Body of pancreas (tissue), 4 donors: ENCODE results near the gene ANTKMT. TPM values are rescaled to one million over a fixed set of nuclear protein-coding genes. Genes with fewer than 3 reads are reported as not detected.
"Not testable (repeated sequence)": the region's sequence is repeated elsewhere in the genome, so short reads cannot be mapped to it uniquely, and the experiment has no call there.

Experiments used
- ATAC-seq: fragments of 150-250 bp; one replicate; pipeline ENCODE4 v1.9.1; 2016
- DNase-seq, 4 donors: peaks; one replicate each; pipeline ENCODE4 v3.0.0-alpha.2; 2019
- H3K27ac ChIP-seq, 4 donors: fragments of 200-600 bp; sonication (generic); 1 replicate in 3 of 4; 2 replicates in 1 of 4; pipeline versions ENCODE4 v1.5.1 to v1.6.1; 2016 to 2019; ENCODE audit warnings: mild to moderate bottlenecking in 1 of 4, mixed read lengths in 1 of 4, moderate library complexity in 1 of 4
- H3K27me3 ChIP-seq, 2 donors: fragments of 200-600 bp; sonication (generic); one replicate each; pipeline ENCODE4 v1.6.0; 2016; ENCODE audit warnings: mild to moderate bottlenecking in 1 of 2
- H3K36me3 ChIP-seq, 2 donors: fragments of 200-600 bp; sonication (generic); replicated peaks in 1 of 2; 2 replicates each; pipeline ENCODE4 v1.5.1; 2016; ENCODE audit warnings: low read depth in 2 of 2; ENCODE audit not compliant: insufficient read depth in 1 of 2
- H3K4me1 ChIP-seq: fragments of 200-600 bp; sonication (generic); one replicate; pipeline ENCODE4 v1.6.0; 2016
- H3K4me3 ChIP-seq, 2 donors: fragments of 200-600 bp; sonication (generic); 1 replicate in 1 of 2; 2 replicates in 1 of 2; pipeline ENCODE4 v1.5.1; 2016 to 2019
- H3K9me3 ChIP-seq, 3 donors: fragments of 200-600 bp; sonication (generic); 1 replicate in 2 of 3; 2 replicates in 1 of 3; pipeline ENCODE4 v1.5.1; 2016
- POLR2A ChIP-seq, 3 donors: fragments of 450-650 bp; IDR thresholded peaks; one replicate each; pipeline ENCODE4 v1.6.1; 2016; ENCODE audit warnings: antibody characterized with exemption in 3 of 3, mild to moderate bottlenecking in 2 of 3
- WGBS, 2 donors: methylation state at CpG; one replicate each; pipeline ENCODE4 v1.1.5; 2017; 5-methylcytosine and 5-hydroxymethylcytosine counted together
- intact Hi-C: fragments of 100-400 bp; cut with DNase I; formaldehyde crosslinking; loops from one replicate; pipeline ENCODE4 v1.15.1; 2023
- total RNA-seq, 2 donors: library from RNA; depleted of rRNA; stranded (reverse); fragments of >200 nt; gene quantifications; one replicate each; pipeline ENCODE4 v1.1.0, GENCODE V29; 2016
- TF ChIP-seq, protein P1 (sequence below), 7 experiments: fragments of 450-650 bp in 4 of 7; fragments of 200-600 bp in 3 of 7; sonication (generic) in 3 of 7; IDR thresholded peaks; one replicate each; pipeline ENCODE4 v1.5.1; 2016 to 2019; ENCODE audit warnings: antibody characterized with exemption in 7 of 7

The ANTKMT gene
- total RNA-seq, 2 donors from 2014 or later = 71.6 to 189 TPM

DNA sequence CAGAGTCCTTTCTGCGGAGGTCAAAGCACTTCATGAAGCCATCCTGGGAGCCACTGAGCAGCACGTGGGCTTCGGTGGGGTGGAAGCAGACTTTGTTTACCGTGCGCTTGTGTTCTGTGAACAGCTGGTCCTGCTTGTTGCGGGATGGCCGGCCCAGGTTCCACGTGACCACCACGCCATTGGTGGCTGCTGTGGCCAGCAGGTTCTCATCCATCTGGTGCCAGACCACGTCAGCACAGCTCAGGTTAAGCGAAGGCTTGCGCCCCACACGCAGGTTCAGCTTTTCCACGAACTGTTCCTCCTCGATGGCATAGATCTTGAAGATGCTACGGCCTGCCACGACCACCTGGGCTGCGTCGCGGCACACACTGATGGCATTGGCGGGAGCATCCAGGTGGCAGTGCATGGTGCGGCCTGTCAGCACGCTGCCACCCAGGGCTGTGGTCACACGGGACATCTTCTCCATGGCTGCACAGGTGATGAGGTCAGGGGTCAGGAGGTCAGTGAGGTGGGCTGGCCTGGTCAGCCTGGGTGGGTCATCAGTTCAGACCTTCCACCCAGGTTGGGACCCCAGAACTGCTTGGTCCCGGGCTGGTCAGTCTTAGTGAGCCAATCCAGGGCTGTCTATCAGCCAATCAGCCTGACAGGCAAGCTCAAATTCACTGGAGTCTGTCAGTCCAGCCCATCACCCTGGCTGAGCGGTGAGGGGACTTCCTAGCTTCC lies 31.6 kb upstream of the ANTKMT start:
- intact Hi-C loops = no loop called here
- no peak for ATAC-seq
- TF ChIP-seq, protein P1, sequence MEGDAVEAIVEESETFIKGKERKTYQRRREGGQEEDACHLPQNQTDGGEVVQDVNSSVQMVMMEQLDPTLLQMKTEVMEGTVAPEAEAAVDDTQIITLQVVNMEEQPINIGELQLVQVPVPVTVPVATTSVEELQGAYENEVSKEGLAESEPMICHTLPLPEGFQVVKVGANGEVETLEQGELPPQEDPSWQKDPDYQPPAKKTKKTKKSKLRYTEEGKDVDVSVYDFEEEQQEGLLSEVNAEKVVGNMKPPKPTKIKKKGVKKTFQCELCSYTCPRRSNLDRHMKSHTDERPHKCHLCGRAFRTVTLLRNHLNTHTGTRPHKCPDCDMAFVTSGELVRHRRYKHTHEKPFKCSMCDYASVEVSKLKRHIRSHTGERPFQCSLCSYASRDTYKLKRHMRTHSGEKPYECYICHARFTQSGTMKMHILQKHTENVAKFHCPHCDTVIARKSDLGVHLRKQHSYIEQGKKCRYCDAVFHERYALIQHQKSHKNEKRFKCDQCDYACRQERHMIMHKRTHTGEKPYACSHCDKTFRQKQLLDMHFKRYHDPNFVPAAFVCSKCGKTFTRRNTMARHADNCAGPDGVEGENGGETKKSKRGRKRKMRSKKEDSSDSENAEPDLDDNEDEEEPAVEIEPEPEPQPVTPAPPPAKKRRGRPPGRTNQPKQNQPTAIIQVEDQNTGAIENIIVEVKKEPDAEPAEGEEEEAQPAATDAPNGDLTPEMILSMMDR (IDR thresholded peaks at IDR 0.05) = no peak
- no peak for TF ChIP-seq POLR2A (IDR thresholded peaks at IDR 0.05)
- Histone ChIP-seq H3K4me1 (peaks cover 48% of the 10 kb centered on the region), H3K9me3 (no peaks in the 10 kb centered on the region), H3K27ac (peak overlapping the region in 3 of 4 donors; percentile 33 to 87 (median 81)), H3K36me3 (peaks cover 0 to 4% of the 10 kb centered on the region in 2 donors), H3K4me3 (peak overlapping the region in 1 of 2 donors; percentile 83), H3K27me3 (peaks cover 0 to 12% of the 10 kb centered on the region in 2 donors)
- 65 to 75% methylated on average over 8 to 26 of the region's 26 CpGs for WGBS, 2 donors
- DNase-seq = no peak

DNA sequence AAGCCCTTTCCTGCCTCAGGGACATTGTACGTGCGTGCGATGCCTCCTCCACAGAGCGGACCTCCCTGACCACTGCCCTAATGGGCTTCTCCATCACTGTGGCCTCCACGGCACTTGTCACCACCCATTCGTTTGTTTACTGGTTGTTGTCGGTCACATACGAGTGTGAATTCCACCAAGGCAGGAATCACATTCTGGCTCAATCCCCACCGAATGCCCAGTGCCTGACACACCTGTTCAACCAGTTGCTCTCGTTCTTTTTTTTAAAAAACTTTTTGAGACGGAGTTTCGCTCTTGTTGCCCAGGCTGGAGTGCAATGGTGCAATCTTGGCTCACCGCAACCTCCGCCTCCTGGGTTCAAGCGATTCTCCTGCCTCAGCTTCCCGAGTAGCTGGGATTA lies 29.7 kb upstream of the ANTKMT start:
- H3K9me3 ChIP-seq, intact Hi-C loops, ATAC-seq, H3K36me3 ChIP-seq, DNase-seq, H3K27ac ChIP-seq, H3K4me3 ChIP-seq: not testable (repeated sequence)
- peaks cover 48% of the 10 kb centered on the region for H3K4me1 ChIP-seq
- peaks cover 0 to 24% of the 10 kb centered on the region in 2 donors for H3K27me3 ChIP-seq
- 68 to 70% methylated on average over 16 of the region's 16 CpGs for WGBS, 2 donors

DNA sequence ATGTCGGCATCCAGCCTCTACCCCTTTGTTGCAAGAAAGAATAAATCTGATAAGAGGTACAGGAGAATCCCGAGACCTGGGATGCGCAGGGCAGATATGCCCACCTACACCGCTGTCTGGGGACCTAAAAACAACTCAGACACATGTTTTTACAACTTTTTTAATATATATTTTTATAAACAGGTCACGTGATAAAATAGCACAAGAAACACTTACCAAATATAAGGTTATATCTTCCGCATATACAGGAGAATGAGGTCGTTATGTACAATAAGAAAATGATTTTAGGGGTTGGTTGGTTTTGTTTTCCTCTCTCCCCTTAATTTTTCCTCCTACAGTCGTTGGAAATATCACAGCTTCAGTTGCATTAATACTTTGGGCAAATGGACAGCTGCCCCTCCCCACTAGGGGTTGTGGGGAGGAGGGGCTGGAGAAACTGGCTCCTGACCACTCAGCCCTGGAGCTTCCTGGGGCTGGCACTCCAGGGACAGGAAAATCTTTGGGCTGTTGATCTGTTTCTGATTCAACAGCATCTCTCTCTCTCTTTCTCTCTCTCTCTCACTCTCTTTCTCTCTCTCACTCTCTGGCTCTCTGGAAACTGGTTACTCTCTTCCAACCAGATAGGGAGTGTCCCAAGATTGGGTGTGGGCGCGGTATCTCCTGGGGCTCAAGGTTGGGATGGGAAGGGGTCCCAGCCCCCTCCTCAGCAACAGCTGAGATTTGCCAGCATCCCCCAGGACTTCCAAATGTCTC lies 28.4 kb upstream of the ANTKMT start:
- WGBS, 2 donors = 52 to 57% methylated on average over 10 of the region's 10 CpGs
- Histone ChIP-seq H3K4me3 (no peak overlapping the region), H3K4me1 (peaks cover 44% of the 10 kb centered on the region), H3K27ac (no peak overlapping the region), H3K9me3 (no peaks in the 10 kb centered on the region), H3K36me3 (no peaks in the 10 kb centered on the region), H3K27me3 (peaks cover 0 to 24% of the 10 kb centered on the region in 2 donors)
- intact Hi-C loops = no loop called here
- TF ChIP-seq, protein P1 (IDR thresholded peaks at IDR 0.05) = no peak
- no peak for TF ChIP-seq POLR2A (IDR thresholded peaks at IDR 0.05)
- DNase-seq = no peak
- ATAC-seq = no peak

DNA sequence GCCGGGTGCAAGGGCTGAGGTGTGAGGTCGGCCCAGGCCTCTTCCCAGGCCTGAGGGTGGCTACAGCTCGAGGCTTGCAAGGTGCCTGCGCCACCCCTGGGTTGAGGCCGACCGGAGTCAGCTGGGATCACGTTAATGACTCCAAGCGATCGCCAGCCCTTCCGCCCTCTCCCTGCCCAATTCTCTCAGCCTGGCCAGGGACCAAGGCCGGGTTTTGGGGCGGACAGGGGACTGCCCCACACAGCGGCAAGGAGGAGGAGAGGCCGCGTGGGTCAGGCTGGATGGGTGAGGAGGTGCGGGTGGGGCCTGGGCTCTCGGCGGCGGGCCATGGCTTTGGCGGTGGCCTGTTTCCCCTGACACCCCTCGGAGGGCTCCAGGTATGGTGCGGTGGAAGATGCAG lies 27.6 kb upstream of the ANTKMT start:
- H3K9me3 ChIP-seq = no peaks in the 10 kb centered on the region
- ATAC-seq (no peak), DNase-seq (no peak)
- 53% methylated on average over 22 of the region's 22 CpGs; no CpG with 5 or more reads in 1 of the 2 donors for WGBS, 2 donors
- H3K27me3 ChIP-seq = peaks cover 0 to 24% of the 10 kb centered on the region in 2 donors
- no peak overlapping the region for H3K4me3 ChIP-seq
- no peak for TF ChIP-seq POLR2A (IDR thresholded peaks at IDR 0.05)
- TF ChIP-seq, protein P1 (IDR thresholded peaks at IDR 0.05) = no peak
- H3K27ac ChIP-seq = no peak overlapping the region
- H3K36me3 ChIP-seq = no peaks in the 10 kb centered on the region
- H3K4me1 ChIP-seq = peaks cover 44% of the 10 kb centered on the region
- intact Hi-C loops = no loop called here

DNA sequence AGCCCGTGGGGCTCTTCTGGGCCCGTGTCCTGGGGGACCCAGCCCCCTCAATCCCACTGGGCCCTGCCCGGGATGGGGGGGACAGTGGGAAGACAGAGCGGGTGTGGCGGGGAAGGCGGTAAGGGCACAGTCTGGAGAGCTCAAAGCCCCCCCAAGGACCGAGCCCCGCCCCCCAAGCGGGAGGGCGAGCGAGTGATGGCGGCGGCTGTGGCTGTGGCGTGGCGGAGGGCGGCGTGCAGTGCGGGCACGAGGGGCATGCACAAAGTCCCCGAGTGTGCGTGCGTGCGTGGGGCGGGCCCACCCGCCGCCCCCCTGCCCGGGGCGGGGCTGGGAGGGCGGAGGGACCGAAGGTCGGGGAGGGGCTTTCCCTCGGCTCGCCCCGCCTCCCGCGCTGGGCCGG lies 27.2 kb upstream of the ANTKMT start:
- intact Hi-C loops = no loop called here

More for the DNA sequence above, 27.2 kb upstream of the ANTKMT start:
- H3K4me3 ChIP-seq = no peak overlapping the region
- ATAC-seq (no peak), DNase-seq (no peak)
- 12 to 22% methylated on average over 7 to 14 of the region's 37 CpGs for WGBS, 2 donors
- TF ChIP-seq POLR2A (IDR thresholded peaks at IDR 0.05) = no peak
- TF ChIP-seq, protein P1 (IDR thresholded peaks at IDR 0.05) = no peak
- no peaks in the 10 kb centered on the region for H3K9me3 ChIP-seq
- no peaks in the 10 kb centered on the region for H3K36me3 ChIP-seq
- H3K27me3 ChIP-seq = peaks cover 0 to 24% of the 10 kb centered on the region in 2 donors
- H3K27ac ChIP-seq = no peak overlapping the region
- peaks cover 42% of the 10 kb centered on the region for H3K4me1 ChIP-seq
